IMR-90 (cell line): ENCODE data around the gene CATSPER4. TPM values are rescaled to one million over a fixed set of nuclear protein-coding genes. Genes with fewer than 3 reads are reported as not detected.

Experiments used
- ATAC-seq: fragments of 200-7000 bp; cut with Tn5 transposase; 2 replicates; pipeline ENCODE4 v1.9.1; 2020; ENCODE audit warnings: low read depth, mild to moderate bottlenecking, moderate library complexity
- BruUV-seq: library from RNA; stranded (reverse); fragments of 400-500 nt; replicated peaks from 2 replicates; lab custom pipeline; 2021; lab: Mats Ljungman, UMichigan
- CTCF ChIA-PET: fragments of 300-600 bp; formaldehyde crosslinking; extraction: SDS; loops from one replicate; lab custom pipeline; 2021; ENCODE audit warnings: antibody characterized with exemption; lab: Yijun Ruan, JAX
- POLR2A ChIA-PET: fragments of 300-600 bp; sonication (Branson Sonifier 250); formaldehyde crosslinking; loops from one replicate; lab custom pipeline; 2022; ENCODE audit warnings: antibody characterized with exemption; ENCODE audit not compliant: unreplicated experiment; lab: Charles Lee
- DNase-seq: peaks from one replicate; pipeline ENCODE4 v3.0.0; 2013
- H2AFZ ChIP-seq: replicated peaks from 2 replicates; pipeline ENCODE3; 2013; ENCODE audit warnings: low read length, mild to moderate bottlenecking; ENCODE audit not compliant: poor library complexity
- H2AK5ac ChIP-seq: 2 replicates; pipeline ENCODE4 v1.6.1; 2013; ENCODE audit warnings: low read depth, low read length, inconsistent platforms
- H2AK9ac ChIP-seq: replicated peaks from 2 replicates; pipeline ENCODE3; 2013; ENCODE audit warnings: mild to moderate bottlenecking, low read depth, low read length, moderate library complexity; ENCODE audit not compliant: poor library complexity
- H2BK120ac ChIP-seq: 2 replicates; pipeline ENCODE4 v1.6.1; 2013; ENCODE audit warnings: low read depth, low read length, inconsistent platforms
- H2BK15ac ChIP-seq: 3 replicates; pipeline ENCODE4 v1.6.1; 2013; ENCODE audit warnings: low read depth, low read length, inconsistent platforms
- H2BK20ac ChIP-seq: 2 replicates; pipeline ENCODE4 v1.6.1; 2013; ENCODE audit warnings: low read depth, mild to moderate bottlenecking, inconsistent platforms, low read length, moderate library complexity
- H2BK5ac ChIP-seq: 2 replicates; pipeline ENCODE4 v1.6.1; 2013; ENCODE audit warnings: mild to moderate bottlenecking, low read depth, low read length, inconsistent platforms; ENCODE audit not compliant: poor library complexity, severe bottlenecking
- H3K14ac ChIP-seq: replicated peaks from 2 replicates; pipeline ENCODE4 v1.6.1; 2013; ENCODE audit warnings: low read depth, low read length, inconsistent platforms
- H3K18ac ChIP-seq: 2 replicates; pipeline ENCODE4 v1.6.1; 2013; ENCODE audit warnings: low read depth, low read length, control low read depth
- H3K23ac ChIP-seq: 2 replicates; pipeline ENCODE4 v1.6.1; 2013; ENCODE audit warnings: low read depth, low read length, inconsistent platforms
- H3K27ac ChIP-seq: 2 replicates; pipeline ENCODE4 v1.5.1; 2013; ENCODE audit warnings: mild to moderate bottlenecking, control low read depth, low read length; ENCODE audit not compliant: insufficient read depth
- H3K27me3 ChIP-seq: 2 replicates; pipeline ENCODE4 v1.6.1; 2013; ENCODE audit warnings: low read length; ENCODE audit not compliant: control insufficient read depth, insufficient read depth
- H3K36me3 ChIP-seq: 2 replicates; pipeline ENCODE4 v1.6.1; 2013; ENCODE audit warnings: low read length, mixed read lengths; ENCODE audit not compliant: control insufficient read depth, insufficient read depth
- H3K4ac ChIP-seq: 2 replicates; pipeline ENCODE4 v1.6.1; 2013; ENCODE audit warnings: low read depth, low read length, inconsistent platforms
- H3K4me1 ChIP-seq: 2 replicates; pipeline ENCODE4 v1.6.1; 2013; ENCODE audit warnings: low read length, mixed read lengths; ENCODE audit not compliant: control insufficient read depth, insufficient read depth
- H3K4me2 ChIP-seq: 2 replicates; pipeline ENCODE4 v1.6.1; 2013; ENCODE audit warnings: low read depth, mild to moderate bottlenecking, control low read depth, low read length, moderate library complexity
- H3K4me3 ChIP-seq: 2 replicates; pipeline ENCODE4 v1.5.1; 2013; ENCODE audit warnings: low read depth, mild to moderate bottlenecking, control low read depth, low read length, moderate library complexity; ENCODE audit not compliant: insufficient read depth
- H3K56ac ChIP-seq: 2 replicates; pipeline ENCODE4 v1.6.1; 2013; ENCODE audit warnings: low read length, inconsistent platforms; ENCODE audit not compliant: insufficient read depth; ENCODE audit errors: extremely low read depth
- H3K79me1 ChIP-seq, 2 experiments: 2 replicates each; pipeline ENCODE4 v1.6.1; 2013; ENCODE audit warnings: low read length in 2 of 2, inconsistent platforms in 1 of 2, low read depth in 1 of 2
- H3K9ac ChIP-seq: 2 replicates; pipeline ENCODE4 v1.6.1; 2013; ENCODE audit warnings: low read depth, low read length, control low read depth
- H3K9me1 ChIP-seq: 2 replicates; pipeline ENCODE4 v1.6.1; 2013; ENCODE audit warnings: low read length, inconsistent platforms; ENCODE audit not compliant: insufficient read depth
- H3K9me3 ChIP-seq: 2 replicates; pipeline ENCODE4 v1.6.1; 2013; ENCODE audit warnings: low read length; ENCODE audit not compliant: control insufficient read depth, insufficient read depth
- H4K20me1 ChIP-seq: 2 replicates; pipeline ENCODE4 v1.6.1; 2013; ENCODE audit warnings: low read length, inconsistent platforms; ENCODE audit not compliant: insufficient read depth
- H4K5ac ChIP-seq: 2 replicates; pipeline ENCODE4 v1.6.1; 2013; ENCODE audit warnings: mild to moderate bottlenecking, low read depth, low read length, control low read depth
- H4K8ac ChIP-seq, 2 experiments: 2 replicates each; pipeline ENCODE4 v1.6.1; 2013; ENCODE audit warnings: low read depth in 2 of 2, low read length in 2 of 2, control low read depth in 1 of 2, inconsistent platforms in 1 of 2
- H4K91ac ChIP-seq: 2 replicates; pipeline ENCODE4 v1.6.1; 2013; ENCODE audit warnings: low read depth, low read length, inconsistent platforms; ENCODE audit not compliant: insufficient read depth
- BHLHE40 ChIP-seq: fragments of 150-350 bp; IDR thresholded peaks from 2 replicates; pipeline ENCODE4 v1.6.1; 2016; ENCODE audit warnings: mild to moderate bottlenecking, low read depth, low read length
- FOS ChIP-seq: fragments of 150-350 bp; IDR thresholded peaks from 2 replicates; pipeline ENCODE4 v1.6.1; 2016; ENCODE audit warnings: low read depth, low read length
- RAD21 ChIP-seq: IDR thresholded peaks from 2 replicates; pipeline ENCODE4 v1.6.1; 2012; ENCODE audit warnings: low read length, improper control_type of control experiment
- SMC3 ChIP-seq: fragments of 150-350 bp; IDR thresholded peaks from 2 replicates; pipeline ENCODE4 v1.6.1; 2016; ENCODE audit warnings: low read depth, mild to moderate bottlenecking, antibody characterized with exemption, low read length, moderate library complexity
- WGBS, 2 experiments: methylation state at CpG; one replicate each; pipeline versions ENCODE4 v1.1.5 to v1.1.7; 2013; ENCODE audit warnings: missing lambda C conversion rate in 2 of 2; ENCODE audit not compliant: insufficient read length in 1 of 2; ENCODE audit errors: extremely low coverage in 2 of 2; 5-methylcytosine and 5-hydroxymethylcytosine counted together
- dilution Hi-C: fragments of 300-500 bp; cut with HindIII; formaldehyde crosslinking; loops from one replicate; pipeline ENCODE4 v1.14.3; 2018; ENCODE audit warnings: low sequenced_read_pairs; ENCODE audit not compliant: unreplicated experiment
- in situ Hi-C: fragments of 300-500 bp; cut with MboI; formaldehyde crosslinking; loops from 3 replicates; pipeline ENCODE4 v1.14.3; 2019; ENCODE audit warnings: low sequenced_read_pairs, inconsistent platforms, mixed read lengths
- intact Hi-C: fragments of 100-400 bp; cut with micrococcal nuclease; formaldehyde crosslinking; loops from 2 replicates; pipeline ENCODE4 v1.10.0; 2022
- polyA plus RNA-seq, 3 experiments: library from polyadenylated mRNA; depleted of rRNA; stranded (reverse); fragments of >200 nt; gene quantifications; 2 replicates each; pipeline ENCODE4 v1.2.3, GENCODE V29; 2012; ENCODE audit warnings: low replicate concordance in 1 of 3
- total RNA-seq: library from RNA; depleted of rRNA; stranded (reverse); fragments of >200 nt; gene quantifications from 2 replicates; pipeline ENCODE4 v1.2.3, GENCODE V29; 2012
- TF ChIP-seq, protein P1 (sequence below): fragments of 150-350 bp; IDR thresholded peaks from 2 replicates; pipeline ENCODE4 v1.6.1; 2016; ENCODE audit warnings: low read depth, mild to moderate bottlenecking, low read length, moderate library complexity, borderline replicate concordance

The CATSPER4 gene
- total and polyA plus RNA-seq, 2 of the 4 experiments (the other 2 are of a cell fraction) = not detected

GRCh38 chr1:26184086-26184485 lies 6.3 kb upstream of the CATSPER4 start:
- H3K4ac ChIP-seq = no peak overlapping the region
- BruUV-seq = no TSS peak
- H3K4me1 ChIP-seq = no peaks in the 10 kb centered on the region
- no peak overlapping the region for H3K23ac ChIP-seq
- peaks cover 3% of the 10 kb centered on the region for H3K27me3 ChIP-seq
- no peak overlapping the region for H3K14ac ChIP-seq
- H2AK9ac ChIP-seq = peak overlapping the region; percentile 55
- H3K4me2 ChIP-seq = no peak overlapping the region
- POLR2A ChIA-PET = interaction anchor here (0.7 kb wide), 1 partner anchor 212 kb away, joined by 6 read pairs; no protein-coding TSS in a partner anchor
- no peak overlapping the region for H2BK20ac ChIP-seq
- no peak overlapping the region for H2BK15ac ChIP-seq
- no peak overlapping the region for H3K4me3 ChIP-seq
- no peaks in the 10 kb centered on the region for H3K9me1 ChIP-seq
- H2BK120ac ChIP-seq = no peak overlapping the region
- in situ Hi-C loops = no loop called here
- H4K5ac ChIP-seq = no peak overlapping the region
- H4K20me1 ChIP-seq = no peaks in the 10 kb centered on the region
- H4K8ac ChIP-seq = no peak overlapping the region
- CTCF ChIA-PET = interaction anchor here (0.8 kb wide), 1 partner anchor 14 kb away, joined by 3 read pairs; the partner anchor contains the start of gene ZNF593
- H2BK5ac ChIP-seq = no peak overlapping the region
- dilution Hi-C loops = no loop called here
- intact Hi-C loops = no loop called here
- H4K91ac ChIP-seq = no peak overlapping the region
- no peak for DNase-seq
- H3K36me3 ChIP-seq = no peaks in the 10 kb centered on the region
- H2AFZ ChIP-seq = no peak overlapping the region
- ATAC-seq = no peak
- H3K9me3 ChIP-seq = no peaks in the 10 kb centered on the region
- no peak overlapping the region for H2AK5ac ChIP-seq
- no peaks in the 10 kb centered on the region for H3K79me1 ChIP-seq
- H3K27ac ChIP-seq = no peak overlapping the region
- no peak overlapping the region for H3K18ac ChIP-seq
- no CpG with 5 or more reads among the region's 7 CpGs for WGBS, 2 experiments
- no peak overlapping the region for H3K9ac ChIP-seq
- H3K56ac ChIP-seq = no peak overlapping the region
- TF ChIP-seq, protein P1, sequence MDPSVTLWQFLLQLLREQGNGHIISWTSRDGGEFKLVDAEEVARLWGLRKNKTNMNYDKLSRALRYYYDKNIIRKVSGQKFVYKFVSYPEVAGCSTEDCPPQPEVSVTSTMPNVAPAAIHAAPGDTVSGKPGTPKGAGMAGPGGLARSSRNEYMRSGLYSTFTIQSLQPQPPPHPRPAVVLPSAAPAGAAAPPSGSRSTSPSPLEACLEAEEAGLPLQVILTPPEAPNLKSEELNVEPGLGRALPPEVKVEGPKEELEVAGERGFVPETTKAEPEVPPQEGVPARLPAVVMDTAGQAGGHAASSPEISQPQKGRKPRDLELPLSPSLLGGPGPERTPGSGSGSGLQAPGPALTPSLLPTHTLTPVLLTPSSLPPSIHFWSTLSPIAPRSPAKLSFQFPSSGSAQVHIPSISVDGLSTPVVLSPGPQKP = no peak
- TF ChIP-seq SMC3 (no peak), FOS (no peak), BHLHE40 (no peak), RAD21 (no peak)
